ENCODE data around the gene APOO.
A peak's percentile ranks its signal among the peaks of the same experiment; 100 is the strongest.

The APOO gene

DNA sequence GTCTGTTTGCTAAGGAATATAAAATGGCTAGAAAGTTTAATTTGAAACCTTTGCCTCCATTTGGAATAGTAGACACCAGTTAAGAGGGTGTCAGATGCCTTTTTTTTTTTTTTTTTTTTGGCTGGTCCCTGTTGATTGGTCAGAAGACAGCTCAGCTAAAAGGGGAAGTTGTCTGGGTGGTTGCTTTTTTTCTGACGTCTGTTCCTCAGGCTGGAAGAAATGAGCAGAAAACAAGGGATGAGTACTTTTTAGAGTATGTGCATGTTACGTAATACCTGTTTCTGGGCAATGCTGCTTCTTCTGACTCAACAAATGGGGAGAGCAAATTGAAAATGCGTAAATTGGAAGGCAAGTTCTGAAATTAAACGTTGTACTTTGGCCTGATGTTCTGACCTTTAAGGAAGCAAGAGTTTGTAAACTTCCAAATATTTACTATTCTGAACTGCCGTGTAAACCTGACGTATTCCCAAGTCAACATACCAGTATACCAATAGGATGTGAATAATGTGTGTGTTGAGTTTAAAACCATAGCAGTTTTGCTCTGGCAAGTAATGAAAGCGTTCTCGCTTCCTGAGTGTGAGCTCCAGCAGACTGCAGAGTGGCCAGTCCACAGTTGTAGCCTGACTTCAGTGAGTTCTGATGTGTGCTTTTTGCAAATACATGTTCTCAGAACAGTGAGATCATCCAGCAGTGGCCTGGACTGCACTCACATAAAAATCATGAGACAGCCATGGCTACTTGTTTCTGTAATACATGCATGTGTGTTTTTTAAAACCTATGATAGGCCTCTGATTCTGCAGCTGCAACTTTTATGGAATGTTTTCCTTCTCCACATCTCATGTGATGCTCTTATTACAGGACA, 123.0 kb downstream of the APOO start:
- DNase-seq (ENCODE audit: low read depth), result peak; percentile 43

DNA sequence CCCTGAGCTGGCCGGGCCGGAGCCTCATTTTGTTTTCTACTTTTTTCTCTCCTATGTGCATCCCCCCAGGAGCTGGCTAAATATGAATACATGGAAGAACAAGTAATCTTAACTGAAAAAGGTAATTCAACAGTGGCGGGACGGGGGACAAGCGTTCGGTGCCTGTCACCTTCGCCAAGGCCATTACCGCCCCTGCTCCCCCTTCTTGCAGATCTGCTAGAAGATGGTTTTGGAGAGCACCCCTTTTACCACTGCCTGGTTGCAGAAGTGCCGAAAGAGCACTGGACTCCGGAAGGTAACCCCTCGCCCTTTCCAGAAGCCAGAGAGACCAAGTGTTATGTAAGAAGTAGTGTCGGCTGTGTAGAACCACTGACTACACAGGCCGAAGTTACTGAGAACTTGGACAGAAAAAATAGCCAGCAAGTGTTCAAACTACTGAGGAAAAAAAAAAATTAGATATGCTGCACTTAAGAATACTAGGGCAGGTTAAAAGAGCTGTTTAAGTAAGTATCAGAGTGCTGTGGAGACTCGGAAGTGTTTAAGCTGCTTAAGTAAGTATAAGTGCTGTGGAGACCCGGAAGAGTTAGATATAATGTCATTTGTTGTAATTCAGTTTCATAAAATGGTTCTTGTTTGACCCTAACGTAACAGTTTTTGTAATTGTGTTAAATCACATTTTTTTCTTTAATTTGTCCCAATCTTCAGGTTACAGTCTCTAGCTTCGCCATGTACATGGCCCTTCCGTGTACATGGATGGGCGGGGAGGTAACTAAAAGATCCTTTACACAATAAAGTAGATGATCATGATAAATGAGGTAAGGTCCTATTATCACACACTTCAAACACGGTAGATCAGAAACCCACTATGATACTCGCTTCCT, 123.9 kb downstream of the APOO start:
- no peak for DNase-seq (ENCODE audit: low read depth)

All from GM04504 (cell line).